Hypothalamus (tissue), 51 donors: ENCODE results near the gene CERS5.
"Not testable (repeated sequence)": the region's sequence is repeated elsewhere in the genome, so short reads cannot be mapped to it uniquely, and the experiment has no call there.

Source experiments
- DNase-seq, 51 donors: peaks; one replicate each; lab custom pipeline; 2025; lab: John Stamatoyannopoulos, UW

CERS5 gene

DNA sequence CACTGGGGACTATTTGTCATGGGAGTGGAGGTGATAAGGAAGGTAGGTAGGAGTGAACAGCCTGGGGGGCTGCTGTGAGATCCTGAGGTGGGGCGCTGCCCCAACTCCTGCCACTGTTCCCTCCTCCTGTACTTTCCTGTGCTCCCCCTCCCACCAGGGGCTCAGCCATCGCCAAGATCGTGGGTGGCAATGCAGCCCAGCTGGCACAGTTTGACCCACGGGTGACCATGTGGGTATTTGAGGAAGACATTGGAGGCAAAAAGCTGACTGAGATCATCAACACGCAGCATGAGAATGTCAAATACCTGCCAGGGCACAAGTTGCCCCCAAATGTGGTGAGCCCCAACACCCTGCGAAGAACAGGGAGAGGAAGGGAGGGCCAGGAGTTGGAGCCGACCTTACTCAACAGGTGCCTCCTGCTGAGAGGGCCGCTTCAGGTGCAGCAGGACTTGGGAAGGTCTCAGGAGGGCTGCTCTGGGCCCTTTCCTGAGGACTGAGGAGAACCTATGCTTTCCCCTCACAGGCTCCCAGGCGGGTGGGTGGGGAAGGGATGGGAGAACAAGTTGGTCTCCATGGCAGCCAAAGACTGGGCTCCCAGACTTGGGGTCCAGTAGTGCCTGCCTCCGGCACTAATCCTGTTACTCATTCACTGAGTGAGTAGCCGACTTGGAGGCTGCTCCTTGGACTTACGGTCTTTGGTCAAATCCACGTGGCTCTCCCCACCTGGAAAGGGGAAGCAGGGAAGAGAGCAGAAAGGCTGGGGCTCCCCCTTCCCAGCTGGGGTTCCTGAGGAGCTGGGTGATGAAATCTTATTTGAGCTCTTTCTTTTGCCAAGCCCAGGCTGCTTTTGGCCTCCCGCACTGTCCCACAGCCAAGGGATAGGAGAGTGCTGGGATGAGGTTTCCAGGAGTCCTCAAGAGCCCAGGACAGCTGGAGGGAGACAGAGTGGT is 62.5 kb downstream of the CERS5 start:
- DNase-seq: peak in 3 of 51 donors; percentile 13 to 49 (median 16)

GRCh38 chr12:50103767-50104321 is 63.3 kb downstream of the CERS5 start, which contains the start of gene GPD1:
Gene GPD1 (plus strand): TSS chr12:50104008. CDS start chr12:50104051, 43 bp downstream.
- DNase-seq: peak in 39 of 51 donors; percentile 15 to 78 (median 53)

- no peak for DNase-seq
Observed at GRCh38 chr12:50103351-50103750, 63.8 kb downstream of the CERS5 start.

DNA sequence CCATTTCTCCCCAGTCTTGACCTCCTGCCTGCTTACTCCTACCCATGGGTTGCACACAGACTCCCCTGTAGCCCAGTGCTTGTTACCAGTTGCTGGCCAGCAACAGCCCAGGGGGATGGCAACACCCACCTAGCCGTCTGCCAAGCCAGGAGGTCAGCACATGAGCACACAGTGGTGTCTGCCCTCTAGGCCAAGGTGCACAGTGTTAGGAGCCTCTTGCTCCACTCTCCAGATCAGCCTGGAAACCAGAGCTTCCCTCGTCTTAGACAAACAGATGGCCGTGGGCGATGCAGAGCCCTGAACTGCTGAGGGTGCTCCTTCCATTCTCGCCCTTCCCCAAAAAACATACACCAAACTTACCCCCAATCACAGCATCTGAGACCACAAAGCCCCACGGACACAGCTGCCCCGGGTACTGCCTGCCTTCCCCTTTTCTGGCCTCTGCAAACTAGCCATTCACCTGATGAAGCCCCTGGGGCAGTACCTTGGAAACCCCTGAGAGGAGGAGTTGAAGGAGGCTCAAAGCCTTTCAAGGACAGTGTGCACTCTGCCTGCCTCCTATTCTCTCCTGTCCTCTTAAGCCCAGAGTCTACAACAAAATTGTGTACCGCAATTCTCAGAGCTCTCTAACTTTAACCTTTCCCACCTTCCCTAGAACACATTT is 64.4 kb downstream of the CERS5 start:
- DNase-seq: peak in 4 of 51 donors; percentile 13 to 53 (median 16)

DNA sequence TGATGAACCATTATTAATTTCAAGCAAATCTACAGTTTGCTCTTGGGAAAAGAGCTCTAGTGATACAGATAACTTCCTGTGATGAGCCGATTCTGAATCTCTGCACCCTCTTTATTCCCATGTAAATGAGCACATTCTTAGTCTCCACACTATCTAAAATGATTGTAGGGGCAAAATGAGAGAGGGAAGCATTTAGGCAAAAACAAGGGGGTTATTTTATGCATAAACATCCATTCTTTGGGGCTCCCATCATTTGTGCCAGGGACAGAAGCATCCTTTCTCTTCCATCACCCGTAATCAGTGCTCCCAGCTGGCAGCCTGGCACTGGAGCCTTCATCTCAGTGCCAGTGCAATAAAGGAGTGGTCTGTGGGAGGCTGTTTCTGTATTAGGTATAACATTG is 65.0 kb downstream of the CERS5 start:
- DNase-seq: peak in 18 of 51 donors; percentile 10 to 80 (median 38)

DNA sequence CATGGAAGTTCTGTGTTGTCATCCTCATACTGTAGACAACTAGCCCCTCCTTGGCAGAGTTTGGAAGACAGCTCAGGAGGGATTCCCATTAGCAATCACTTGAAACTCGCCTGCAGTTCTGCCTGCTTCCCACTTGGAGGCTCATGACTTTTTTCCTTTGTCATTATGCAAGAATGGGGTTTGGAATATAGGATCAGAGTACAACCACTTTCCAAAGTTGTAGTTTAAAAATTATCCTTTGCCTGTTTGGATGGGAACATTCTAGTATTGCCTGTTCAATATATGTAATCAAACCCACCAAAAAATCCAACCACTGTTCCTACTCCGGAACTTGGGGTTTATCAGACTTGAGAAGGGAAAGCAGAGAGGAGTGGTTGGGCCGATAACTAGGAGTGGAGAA is 65.5 kb downstream of the CERS5 start:
- peak in 4 of 51 donors; percentile 17 to 69 (median 20) for DNase-seq

DNA sequence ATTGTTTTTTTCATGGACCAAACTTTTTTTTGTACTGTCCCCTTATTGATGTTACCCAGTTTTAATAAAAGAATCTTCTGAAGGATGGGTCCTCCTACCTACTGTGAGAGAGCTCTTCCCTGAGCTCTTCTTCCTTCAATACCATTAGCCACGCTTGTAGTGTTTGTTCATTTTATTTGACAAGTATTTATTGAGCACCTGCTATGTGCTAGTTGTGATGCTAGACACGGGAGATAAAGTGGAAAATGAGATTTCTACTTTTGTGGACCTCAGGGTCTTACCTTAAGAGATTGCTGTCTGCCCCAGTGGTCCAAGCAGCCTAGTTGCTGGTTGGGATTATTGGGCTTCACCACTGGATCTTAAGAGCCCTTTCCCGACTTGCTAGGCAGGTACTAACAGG is 66.6 kb downstream of the CERS5 start:
- DNase-seq: no peak

GRCh38 chr12:50099302-50100008 is 67.7 kb downstream of the CERS5 start:
- DNase-seq: no peak

GRCh38 chr12:50097952-50098351 is 69.2 kb downstream of the CERS5 start:
- DNase-seq: no peak

DNA sequence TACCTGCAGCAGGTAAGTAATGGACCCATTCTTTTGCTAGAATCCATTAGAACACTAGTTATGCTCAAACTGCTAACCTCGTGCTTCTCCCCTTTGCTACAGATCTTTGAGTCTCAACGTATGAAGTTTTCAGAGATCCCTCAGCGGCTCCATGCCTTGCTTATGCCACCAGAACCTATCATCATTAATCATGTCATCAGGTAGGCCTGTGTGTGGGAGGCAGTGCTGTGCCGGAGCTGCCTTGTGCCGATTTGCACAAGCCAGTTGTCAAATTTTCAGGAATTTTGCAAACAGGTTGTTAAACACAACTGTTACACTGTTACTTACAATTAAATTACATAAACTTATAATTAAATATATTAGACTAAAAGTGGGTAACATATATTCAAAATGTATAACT is 76.8 kb downstream of the CERS5 start:
- DNase-seq: no peak

GRCh38 chr12:50089730-50090129 is 77.4 kb downstream of the CERS5 start:
- DNase-seq: no peak

DNA sequence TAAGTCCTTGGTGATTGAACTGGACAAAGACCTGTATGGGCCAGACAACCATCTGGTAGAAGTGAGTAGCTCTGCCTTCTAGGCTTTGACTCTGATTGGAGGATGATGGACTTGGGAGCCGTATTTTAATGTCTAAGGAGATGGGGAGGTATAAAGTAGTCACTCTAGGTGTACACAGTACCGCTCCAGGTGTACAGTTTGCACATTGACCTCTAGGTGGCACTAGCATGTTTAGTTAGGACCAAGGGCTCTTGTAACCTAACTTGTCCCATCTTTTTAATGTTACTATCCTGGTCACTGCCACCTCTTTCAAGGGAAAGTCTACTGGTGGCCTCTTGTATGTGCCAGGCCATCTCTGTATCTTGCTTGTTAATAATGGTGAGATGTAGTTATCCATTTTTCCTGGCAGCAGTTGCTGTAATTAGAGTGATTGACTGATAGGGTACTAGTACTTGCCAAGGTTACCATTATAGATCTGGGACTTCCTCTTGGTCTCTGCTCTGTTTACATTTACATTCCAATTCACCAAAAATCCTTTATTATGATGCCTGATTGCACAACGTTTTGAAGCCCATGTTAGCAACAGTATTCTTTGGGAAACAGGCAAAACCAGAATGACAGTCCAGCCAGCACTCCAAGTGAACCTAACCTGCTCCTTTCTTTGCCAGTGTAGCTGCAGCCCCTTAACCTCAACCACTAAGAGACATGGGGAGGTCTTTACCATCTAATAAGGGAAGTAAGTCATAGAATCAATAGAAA is 78.4 kb downstream of the CERS5 start:
- peak in 13 of 51 donors; percentile 10 to 49 (median 24) for DNase-seq

DNA sequence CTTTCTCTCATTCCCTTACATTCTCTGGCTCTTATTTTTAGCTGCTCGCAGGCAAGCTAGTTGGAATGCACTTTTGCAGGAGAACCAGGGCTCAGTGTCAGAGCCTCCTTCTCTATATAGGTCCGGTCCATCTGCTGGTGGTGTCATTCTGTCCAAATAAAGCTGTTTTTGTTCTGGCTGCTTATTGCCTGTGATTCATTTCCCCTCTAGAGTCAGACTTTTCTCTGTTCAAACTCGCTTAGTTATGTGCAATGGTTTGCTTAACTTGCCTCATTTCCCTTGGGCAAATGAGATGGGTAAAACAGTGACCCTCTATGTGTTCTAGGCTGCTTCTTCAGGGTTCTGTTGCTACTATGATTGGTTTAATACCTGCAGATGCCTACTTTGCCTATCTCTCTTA is 79.2 kb downstream of the CERS5 start:
- DNase-seq: no peak

DNA sequence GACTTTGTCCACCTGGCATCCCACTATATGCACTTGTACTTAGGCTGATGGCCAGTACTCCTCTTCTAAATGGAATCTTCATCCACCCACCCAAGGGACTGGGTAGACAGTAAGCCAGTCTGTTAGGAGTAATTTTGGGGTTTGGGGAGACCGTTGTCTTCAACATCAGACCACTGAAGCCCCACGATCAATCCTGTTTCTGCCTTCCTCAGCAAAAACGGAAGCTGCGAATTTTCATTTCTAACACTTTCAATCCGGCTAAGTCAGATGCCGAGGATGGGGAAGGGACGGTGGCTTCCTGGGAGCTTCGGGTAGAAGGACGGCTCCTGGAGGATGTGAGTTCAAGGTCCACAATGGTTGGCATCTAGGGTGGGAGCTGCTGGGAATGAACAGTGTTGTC is 80.0 kb downstream of the CERS5 start:
- DNase-seq: no peak

GRCh38 chr12:50086148-50086547 is 81.0 kb downstream of the CERS5 start:
- DNase-seq: no peak

DNA sequence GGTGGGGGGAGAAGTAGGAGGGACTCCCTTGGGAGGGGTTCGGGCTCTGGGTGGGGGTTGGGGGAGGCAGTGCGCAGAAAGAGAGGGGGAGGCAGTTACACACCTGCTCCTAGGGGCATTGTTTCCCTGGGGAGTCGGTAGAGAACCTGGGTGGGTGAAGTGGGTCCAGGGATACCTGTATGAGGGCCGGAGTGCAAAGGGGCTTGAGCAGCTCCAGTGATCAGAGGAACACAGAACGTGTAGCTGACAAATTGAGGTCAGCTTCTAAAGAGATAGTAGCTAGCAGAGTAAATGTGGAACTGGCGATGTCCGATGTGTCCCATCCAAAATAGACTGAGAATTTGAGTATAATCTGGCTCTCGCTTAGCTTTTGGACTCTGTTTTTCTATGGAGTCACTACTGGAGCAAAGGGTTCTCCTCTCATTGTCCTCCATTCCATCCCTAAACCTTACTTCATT is 81.5 kb downstream of the CERS5 start:
- DNase-seq: no peak

GRCh38 chr12:50084775-50085614 is 82.2 kb downstream of the CERS5 start, which contains the start of gene SMARCD1:
Gene SMARCD1 (plus strand): TSS chr12:50085342. CDS start chr12:50085370, 28 bp downstream.
- DNase-seq: peak; percentile 48 to 95 (median 88)

GRCh38 chr12:50084409-50084774 is 82.8 kb downstream of the CERS5 start:
- DNase-seq: not testable (repeated sequence)

- DNase-seq: no peak
Observed at GRCh38 chr12:50083301-50083700, 83.9 kb downstream of the CERS5 start.
